Ectodermal cell (in vitro differentiated cells): ENCODE results near the gene ZFAND3.

ENCODE experiments used
- H3K27ac ChIP-seq: 2 replicates; pipeline ENCODE4 v1.7.0; 2013; ENCODE audit warnings: mild to moderate bottlenecking, low read depth, low read length; ENCODE audit not compliant: insufficient read depth, poor library complexity, severe bottlenecking
- H3K27me3 ChIP-seq: 2 replicates; pipeline ENCODE4 v1.7.0; 2013; ENCODE audit warnings: mild to moderate bottlenecking, low read length; ENCODE audit not compliant: insufficient read depth, control insufficient read depth, poor library complexity, severe bottlenecking
- H3K36me3 ChIP-seq: one replicate; pipeline ENCODE4 v1.7.0; 2013; ENCODE audit warnings: low read length; ENCODE audit not compliant: control insufficient read depth, insufficient read depth
- H3K4me1 ChIP-seq: one replicate; pipeline ENCODE4 v1.7.0; 2013; ENCODE audit warnings: low read length; ENCODE audit not compliant: control insufficient read depth, insufficient read depth
- H3K4me3 ChIP-seq: 2 replicates; pipeline ENCODE4 v1.7.0; 2013; ENCODE audit warnings: low read depth, low read length, control low read depth; ENCODE audit not compliant: insufficient read depth
- H3K9me3 ChIP-seq: 2 replicates; pipeline ENCODE4 v1.7.0; 2013; ENCODE audit warnings: mild to moderate bottlenecking, low read length, moderate library complexity; ENCODE audit not compliant: control insufficient read depth
- WGBS, 2 experiments: methylation state at CpG; one replicate each; pipeline ENCODE4 v1.1.7; 2013; ENCODE audit warnings: missing lambda C conversion rate in 2 of 2; 5-methylcytosine and 5-hydroxymethylcytosine counted together

The ZFAND3 gene

GRCh38 chr6:38030380-38030779, 210.9 kb downstream of the ZFAND3 start:
- Histone ChIP-seq H3K4me1 (peaks cover 18% of the 10 kb centered on the region), H3K27me3 (no peaks in the 10 kb centered on the region), H3K27ac (no peak overlapping the region), H3K4me3 (no peak overlapping the region), H3K36me3 (no peaks in the 10 kb centered on the region), H3K9me3 (no peaks in the 10 kb centered on the region)

DNA sequence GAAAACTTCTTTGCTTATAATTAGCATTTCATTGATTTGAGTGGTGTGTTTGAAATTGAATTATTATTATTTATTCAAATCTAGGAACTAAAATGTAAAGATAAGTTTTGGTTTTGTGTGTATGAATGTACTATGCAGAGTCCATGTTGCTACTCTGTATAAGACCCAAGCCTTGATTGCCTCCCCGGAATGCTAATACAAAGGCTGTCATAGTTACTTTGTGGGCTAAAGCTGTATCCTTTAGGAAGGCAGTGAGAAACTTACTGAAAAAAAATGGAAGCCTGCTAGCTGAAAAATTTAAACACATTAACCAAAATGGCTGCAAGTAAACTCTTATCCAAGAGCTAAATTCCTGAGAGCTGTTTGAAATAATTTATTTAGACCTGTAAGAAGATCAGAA, 213.3 kb downstream of the ZFAND3 start:
- Histone ChIP-seq H3K27ac (no peak overlapping the region), H3K9me3 (no peaks in the 10 kb centered on the region), H3K4me3 (no peak overlapping the region), H3K36me3 (no peaks in the 10 kb centered on the region), H3K27me3 (no peaks in the 10 kb centered on the region), H3K4me1 (peaks cover 19% of the 10 kb centered on the region)
- 83 to 93% methylated on average over 1 of the region's 1 CpG for WGBS, 2 experiments

GRCh38 chr6:38033442-38033982, 214.0 kb downstream of the ZFAND3 start:
- Histone ChIP-seq H3K36me3 (no peaks in the 10 kb centered on the region), H3K27me3 (no peaks in the 10 kb centered on the region), H3K4me1 (peaks cover 17% of the 10 kb centered on the region), H3K4me3 (no peak overlapping the region), H3K9me3 (no peaks in the 10 kb centered on the region), H3K27ac (no peak overlapping the region)
- WGBS, 2 experiments = 93 to 100% methylated on average over 1 of the region's 1 CpG

DNA sequence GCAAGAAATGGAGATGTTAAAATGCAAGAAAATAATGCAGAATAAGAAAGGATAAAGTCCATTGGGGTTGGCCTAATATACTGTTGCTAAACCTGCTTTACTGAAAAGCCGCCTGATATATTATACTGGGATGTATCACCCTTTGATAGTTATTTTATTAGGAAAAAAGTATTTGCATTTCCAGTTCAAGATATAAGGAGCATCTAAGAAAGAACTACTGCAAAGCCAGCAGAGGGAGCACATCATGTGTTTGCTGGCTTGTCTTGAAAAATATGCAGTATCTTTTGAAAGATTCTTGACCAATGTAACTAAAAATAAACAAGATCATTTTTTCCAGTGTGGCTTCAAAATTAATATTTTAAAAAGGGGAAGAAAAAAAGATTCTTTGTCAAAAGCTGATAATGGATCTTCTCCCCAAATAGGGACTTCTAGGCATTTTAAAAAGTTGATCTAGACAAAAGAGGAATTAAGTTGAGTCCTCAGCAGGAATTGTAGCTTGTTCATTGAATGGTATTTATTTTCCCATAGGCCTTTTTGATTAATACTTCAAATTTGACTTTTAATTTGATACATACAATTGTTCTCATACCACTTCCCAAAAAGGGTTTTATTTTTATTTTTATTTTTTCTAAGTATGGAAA, 214.9 kb downstream of the ZFAND3 start:
- no peak overlapping the region for H3K4me3 ChIP-seq
- H3K9me3 ChIP-seq = no peaks in the 10 kb centered on the region
- no peak overlapping the region for H3K27ac ChIP-seq
- peaks cover 17% of the 10 kb centered on the region for H3K4me1 ChIP-seq
- 71% methylated on average over 1 of the region's 1 CpG; no CpG with 5 or more reads in 1 of the 2 experiments for WGBS, 2 experiments
- no peaks in the 10 kb centered on the region for H3K27me3 ChIP-seq
- no peaks in the 10 kb centered on the region for H3K36me3 ChIP-seq

- H3K4me1 ChIP-seq = peaks cover 17% of the 10 kb centered on the region
- H3K4me3 ChIP-seq = no peak overlapping the region
- H3K27ac ChIP-seq = no peak overlapping the region
- no peaks in the 10 kb centered on the region for H3K27me3 ChIP-seq
- H3K36me3 ChIP-seq = no peaks in the 10 kb centered on the region
- no CpG with 5 or more reads among the region's 1 CpG for WGBS, 2 experiments
- no peaks in the 10 kb centered on the region for H3K9me3 ChIP-seq
Observed at GRCh38 chr6:38035478-38035877, 216.0 kb downstream of the ZFAND3 start.

DNA sequence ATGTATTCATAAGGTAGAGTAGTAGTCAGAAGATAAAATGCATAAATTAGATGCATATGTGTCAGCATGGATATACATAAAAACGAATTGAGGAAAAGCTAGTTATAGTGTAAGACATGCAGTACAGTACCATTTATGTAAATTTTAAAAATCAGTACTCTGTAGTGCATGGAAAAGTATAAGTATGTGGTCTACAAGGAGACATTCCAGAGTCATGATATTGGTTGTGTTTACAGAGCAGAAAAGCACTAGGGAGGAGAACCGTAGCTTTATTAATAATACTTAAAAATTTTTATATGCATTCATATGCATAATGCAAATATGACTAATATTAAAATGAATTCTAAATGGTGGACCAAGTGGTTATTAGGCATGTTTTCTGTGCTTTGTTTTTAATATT, 220.0 kb downstream of the ZFAND3 start:
- Histone ChIP-seq H3K4me1 (peaks cover 10% of the 10 kb centered on the region), H3K27ac (no peak overlapping the region), H3K36me3 (no peaks in the 10 kb centered on the region), H3K9me3 (no peaks in the 10 kb centered on the region), H3K27me3 (no peaks in the 10 kb centered on the region), H3K4me3 (no peak overlapping the region)
- 89 to 98% methylated on average over 1 to 2 of the region's 2 CpGs for WGBS, 2 experiments

DNA sequence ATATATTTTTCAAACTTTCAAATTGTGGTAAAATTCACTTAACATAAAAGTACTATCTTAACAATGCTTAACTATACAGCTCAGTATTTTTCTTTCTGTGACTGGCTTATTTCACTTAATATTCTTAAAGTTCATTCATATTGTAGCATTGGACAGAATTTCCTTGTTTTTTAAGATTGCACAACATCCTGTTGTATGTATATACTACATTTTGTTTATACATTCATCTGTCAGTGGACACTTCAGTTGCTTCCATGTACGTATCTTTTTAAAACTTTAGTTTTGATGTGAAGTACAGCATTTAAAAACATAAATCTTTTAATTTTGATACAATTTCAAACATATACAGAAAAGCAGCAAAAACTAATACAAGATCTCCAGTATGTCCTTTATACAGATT, 220.7 kb downstream of the ZFAND3 start:
- no CpG with 5 or more reads among the region's 1 CpG for WGBS, 2 experiments
- H3K9me3 ChIP-seq = no peaks in the 10 kb centered on the region
- H3K27ac ChIP-seq = no peak overlapping the region

GRCh38 chr6:38043259-38043753, 223.8 kb downstream of the ZFAND3 start:
- no peaks in the 10 kb centered on the region for H3K27me3 ChIP-seq
- H3K36me3 ChIP-seq = no peaks in the 10 kb centered on the region
- 88 to 96% methylated on average over 3 of the region's 3 CpGs for WGBS, 2 experiments
- no peak overlapping the region for H3K27ac ChIP-seq
- no peaks in the 10 kb centered on the region for H3K4me1 ChIP-seq
- no peaks in the 10 kb centered on the region for H3K9me3 ChIP-seq
- no peak overlapping the region for H3K4me3 ChIP-seq

More for the DNA sequence above, 220.7 kb downstream of the ZFAND3 start:
- no peak overlapping the region for H3K4me3 ChIP-seq
- peaks cover 5% of the 10 kb centered on the region for H3K4me1 ChIP-seq
- no peaks in the 10 kb centered on the region for H3K36me3 ChIP-seq
- H3K27me3 ChIP-seq = no peaks in the 10 kb centered on the region

DNA sequence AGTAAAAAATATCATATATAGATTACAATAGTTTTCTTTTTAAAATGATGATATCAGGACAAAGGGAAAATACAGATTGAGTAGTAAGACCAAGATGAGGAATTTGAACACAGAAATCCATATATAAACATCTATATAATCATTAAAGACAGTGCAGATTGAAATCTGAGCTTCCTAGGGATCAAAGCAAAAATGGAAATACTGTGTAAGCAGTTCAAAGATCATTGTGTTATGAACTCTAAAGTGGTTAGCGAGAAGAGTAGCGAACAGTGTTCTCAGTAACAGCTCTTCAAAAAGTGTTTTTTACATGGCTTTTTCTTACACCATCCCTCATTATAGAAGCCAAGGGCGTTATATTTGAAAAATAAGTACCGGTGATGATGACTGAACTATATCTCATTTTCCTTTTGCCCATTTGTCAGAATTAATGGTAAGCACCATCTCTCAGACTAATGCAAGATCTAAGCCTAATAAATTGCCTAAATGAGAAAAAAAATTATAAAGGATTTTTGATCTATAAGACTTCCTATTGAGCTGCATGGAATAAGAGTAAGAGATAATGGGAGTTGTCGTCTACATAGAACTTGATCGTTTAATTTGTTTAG, 226.3 kb downstream of the ZFAND3 start:
- no peaks in the 10 kb centered on the region for H3K4me1 ChIP-seq
- H3K9me3 ChIP-seq = no peaks in the 10 kb centered on the region
- H3K36me3 ChIP-seq = no peaks in the 10 kb centered on the region
- no peak overlapping the region for H3K4me3 ChIP-seq
- no peak overlapping the region for H3K27ac ChIP-seq
- no peaks in the 10 kb centered on the region for H3K27me3 ChIP-seq
- WGBS, 2 experiments = 86 to 92% methylated on average over 4 to 6 of the region's 6 CpGs

DNA sequence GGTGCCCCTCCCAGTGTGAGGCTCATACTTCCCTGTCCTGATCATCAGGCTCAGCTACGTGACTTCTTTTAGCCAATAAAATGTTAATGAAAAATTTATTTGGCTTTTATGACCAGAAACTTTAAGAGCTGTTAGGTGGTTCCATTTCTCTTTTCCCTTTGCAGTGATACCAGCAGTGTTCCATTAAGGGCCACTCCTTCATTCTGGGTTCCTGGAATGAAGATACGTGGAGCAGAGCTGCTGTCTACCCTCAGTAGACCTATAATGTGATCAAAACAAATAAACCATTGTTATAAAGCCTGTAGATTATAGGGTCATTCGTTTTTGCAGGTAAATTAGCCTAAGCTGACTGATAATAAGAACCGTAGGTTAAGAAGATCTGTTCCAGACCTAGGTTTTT, 228.0 kb downstream of the ZFAND3 start:
- 95 to 100% methylated on average over 3 to 4 of the region's 4 CpGs for WGBS, 2 experiments
- no peak overlapping the region for H3K4me3 ChIP-seq
- no peaks in the 10 kb centered on the region for H3K36me3 ChIP-seq
- H3K4me1 ChIP-seq = no peaks in the 10 kb centered on the region
- H3K27me3 ChIP-seq = no peaks in the 10 kb centered on the region
- no peaks in the 10 kb centered on the region for H3K9me3 ChIP-seq
- H3K27ac ChIP-seq = no peak overlapping the region
